HepG2 (cell line): ENCODE results near the gene ABHD2. TPM values are rescaled to one million over a fixed set of nuclear protein-coding genes. Genes with fewer than 3 reads are reported as not detected.
A peak's percentile ranks its signal among the peaks of the same experiment; 100 is the strongest.

ENCODE experiments used
- MEF2D ChIP-seq: sonication (generic); formaldehyde crosslinking; IDR thresholded peaks from 2 replicates; pipeline ENCODE4 v1.5.1; 2020; ENCODE audit warnings: mild to moderate bottlenecking, missing genetic modification reagents
- ZBED4 ChIP-seq: sonication (generic); formaldehyde crosslinking; IDR thresholded peaks from 2 replicates; pipeline ENCODE4 v1.4.0; 2020; ENCODE audit warnings: missing genetic modification reagents, borderline replicate concordance
- ZNF564 ChIP-seq: sonication (generic); formaldehyde crosslinking; IDR thresholded peaks from 2 replicates; pipeline ENCODE4 v1.8.1; 2023; ENCODE audit warnings: mild to moderate bottlenecking, missing genetic modification reagents
- ZNF577 ChIP-seq: sonication (generic); formaldehyde crosslinking; IDR thresholded peaks from 2 replicates; pipeline ENCODE4 v1.4.0; 2020; ENCODE audit warnings: mild to moderate bottlenecking, low read depth, missing genetic modification reagents, borderline replicate concordance
- ZNF639 ChIP-seq: conservative IDR thresholded peaks from 2 replicates; pipeline ENCODE4 v1.6.1; 2018; ENCODE audit warnings: missing genetic modification reagents
- ZNF687 ChIP-seq: sonication (generic); formaldehyde crosslinking; IDR thresholded peaks from 2 replicates; pipeline ENCODE4 v1.5.1; 2020; ENCODE audit warnings: mild to moderate bottlenecking, missing genetic modification reagents, moderate library complexity
- ZNF792 ChIP-seq: IDR thresholded peaks from 2 replicates; pipeline ENCODE4 v1.6.1; 2016
- polyA plus RNA-seq, 8 experiments: library from polyadenylated mRNA; depleted of rRNA in 3 of 8; stranded (reverse) in 7 of 8; unstranded in 1 of 8; fragments of >200 nt; fragmentation: Illumina TruSeq in 4 of 8; extraction: Trizol in 4 of 8; gene quantifications; 2 replicates each; pipeline versions ENCODE4 v1.2.1 to v1.2.3, GENCODE V29; 2011 to 2016; ENCODE audit warnings: low read depth in 4 of 8, missing spikeins in 1 of 8, mixed read lengths in 1 of 8; ENCODE audit not compliant: insufficient read depth in 1 of 8
- total RNA-seq, 5 experiments: library from RNA; depleted of rRNA; stranded (reverse); fragments of >200 nt; fragmentation: Illumina TruSeq; extraction: Trizol; gene quantifications; 2 replicates each; pipeline ENCODE4 v1.2.3, GENCODE V29; 2016; ENCODE audit warnings: low read depth in 1 of 5
- TF ChIP-seq, protein P1 (sequence below): sonication (generic); formaldehyde crosslinking; IDR thresholded peaks from 2 replicates; pipeline ENCODE4 v1.5.0; 2020; ENCODE audit warnings: mild to moderate bottlenecking, missing genetic modification reagents, borderline replicate concordance

The ABHD2 gene
- total and polyA plus RNA-seq, 2 of the 13 experiments (the other 11 are each of a cell fraction or from before 2014, with no cell fraction given): 14.8 to 22.4 TPM

DNA sequence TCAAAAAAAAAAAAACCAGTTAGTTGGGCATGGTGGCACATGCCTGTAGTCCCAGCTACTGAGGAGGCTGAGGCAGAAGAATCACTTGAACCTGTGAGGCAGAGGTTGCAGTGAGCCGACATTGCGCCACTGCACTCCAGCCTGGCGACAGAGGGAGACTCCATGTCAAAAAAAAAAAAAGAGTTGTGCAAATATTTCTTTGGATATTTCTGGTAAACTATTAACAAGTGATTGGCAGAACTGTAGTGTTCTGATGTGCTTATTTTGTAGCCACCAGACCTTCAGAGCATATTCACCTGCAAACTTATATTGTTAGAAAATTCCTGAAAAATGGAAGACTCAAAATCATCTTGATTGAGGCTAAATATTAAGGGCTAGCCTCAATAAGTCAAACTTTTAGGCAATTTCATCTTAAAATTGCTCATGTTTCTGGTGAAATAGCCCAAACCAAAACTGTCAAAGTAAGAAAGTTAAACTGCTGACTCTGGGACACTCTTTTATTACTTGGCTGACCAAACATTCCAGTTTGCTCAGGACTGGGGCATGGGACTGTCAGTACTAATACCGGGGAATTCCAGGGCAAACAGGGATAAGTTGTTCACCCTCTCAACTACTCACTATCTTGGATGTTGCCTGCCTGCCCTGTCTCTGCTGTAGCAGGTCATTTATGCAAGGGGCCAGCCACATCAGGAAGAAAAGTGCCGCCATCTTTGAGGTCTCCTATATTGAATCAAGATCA is 37.0 kb downstream of the ABHD2 start (continued):
- TF ChIP-seq ZNF564 (CRISPR knock-in tag) (no peak), MEF2D (CRISPR knock-in tag) (peak; percentile 49; the same call in 1 of the 2 replicates), ZNF577 (CRISPR knock-in tag) (no peak), ZBED4 (0 out of 2 replicates have a peak, but pooled peaks have one; percentile 45), ZNF687 (CRISPR knock-in tag) (peak; percentile 68), ZNF639 (CRISPR knock-in tag) (no peak), ZNF792 (peak; percentile 83)
- TF ChIP-seq, protein P1, sequence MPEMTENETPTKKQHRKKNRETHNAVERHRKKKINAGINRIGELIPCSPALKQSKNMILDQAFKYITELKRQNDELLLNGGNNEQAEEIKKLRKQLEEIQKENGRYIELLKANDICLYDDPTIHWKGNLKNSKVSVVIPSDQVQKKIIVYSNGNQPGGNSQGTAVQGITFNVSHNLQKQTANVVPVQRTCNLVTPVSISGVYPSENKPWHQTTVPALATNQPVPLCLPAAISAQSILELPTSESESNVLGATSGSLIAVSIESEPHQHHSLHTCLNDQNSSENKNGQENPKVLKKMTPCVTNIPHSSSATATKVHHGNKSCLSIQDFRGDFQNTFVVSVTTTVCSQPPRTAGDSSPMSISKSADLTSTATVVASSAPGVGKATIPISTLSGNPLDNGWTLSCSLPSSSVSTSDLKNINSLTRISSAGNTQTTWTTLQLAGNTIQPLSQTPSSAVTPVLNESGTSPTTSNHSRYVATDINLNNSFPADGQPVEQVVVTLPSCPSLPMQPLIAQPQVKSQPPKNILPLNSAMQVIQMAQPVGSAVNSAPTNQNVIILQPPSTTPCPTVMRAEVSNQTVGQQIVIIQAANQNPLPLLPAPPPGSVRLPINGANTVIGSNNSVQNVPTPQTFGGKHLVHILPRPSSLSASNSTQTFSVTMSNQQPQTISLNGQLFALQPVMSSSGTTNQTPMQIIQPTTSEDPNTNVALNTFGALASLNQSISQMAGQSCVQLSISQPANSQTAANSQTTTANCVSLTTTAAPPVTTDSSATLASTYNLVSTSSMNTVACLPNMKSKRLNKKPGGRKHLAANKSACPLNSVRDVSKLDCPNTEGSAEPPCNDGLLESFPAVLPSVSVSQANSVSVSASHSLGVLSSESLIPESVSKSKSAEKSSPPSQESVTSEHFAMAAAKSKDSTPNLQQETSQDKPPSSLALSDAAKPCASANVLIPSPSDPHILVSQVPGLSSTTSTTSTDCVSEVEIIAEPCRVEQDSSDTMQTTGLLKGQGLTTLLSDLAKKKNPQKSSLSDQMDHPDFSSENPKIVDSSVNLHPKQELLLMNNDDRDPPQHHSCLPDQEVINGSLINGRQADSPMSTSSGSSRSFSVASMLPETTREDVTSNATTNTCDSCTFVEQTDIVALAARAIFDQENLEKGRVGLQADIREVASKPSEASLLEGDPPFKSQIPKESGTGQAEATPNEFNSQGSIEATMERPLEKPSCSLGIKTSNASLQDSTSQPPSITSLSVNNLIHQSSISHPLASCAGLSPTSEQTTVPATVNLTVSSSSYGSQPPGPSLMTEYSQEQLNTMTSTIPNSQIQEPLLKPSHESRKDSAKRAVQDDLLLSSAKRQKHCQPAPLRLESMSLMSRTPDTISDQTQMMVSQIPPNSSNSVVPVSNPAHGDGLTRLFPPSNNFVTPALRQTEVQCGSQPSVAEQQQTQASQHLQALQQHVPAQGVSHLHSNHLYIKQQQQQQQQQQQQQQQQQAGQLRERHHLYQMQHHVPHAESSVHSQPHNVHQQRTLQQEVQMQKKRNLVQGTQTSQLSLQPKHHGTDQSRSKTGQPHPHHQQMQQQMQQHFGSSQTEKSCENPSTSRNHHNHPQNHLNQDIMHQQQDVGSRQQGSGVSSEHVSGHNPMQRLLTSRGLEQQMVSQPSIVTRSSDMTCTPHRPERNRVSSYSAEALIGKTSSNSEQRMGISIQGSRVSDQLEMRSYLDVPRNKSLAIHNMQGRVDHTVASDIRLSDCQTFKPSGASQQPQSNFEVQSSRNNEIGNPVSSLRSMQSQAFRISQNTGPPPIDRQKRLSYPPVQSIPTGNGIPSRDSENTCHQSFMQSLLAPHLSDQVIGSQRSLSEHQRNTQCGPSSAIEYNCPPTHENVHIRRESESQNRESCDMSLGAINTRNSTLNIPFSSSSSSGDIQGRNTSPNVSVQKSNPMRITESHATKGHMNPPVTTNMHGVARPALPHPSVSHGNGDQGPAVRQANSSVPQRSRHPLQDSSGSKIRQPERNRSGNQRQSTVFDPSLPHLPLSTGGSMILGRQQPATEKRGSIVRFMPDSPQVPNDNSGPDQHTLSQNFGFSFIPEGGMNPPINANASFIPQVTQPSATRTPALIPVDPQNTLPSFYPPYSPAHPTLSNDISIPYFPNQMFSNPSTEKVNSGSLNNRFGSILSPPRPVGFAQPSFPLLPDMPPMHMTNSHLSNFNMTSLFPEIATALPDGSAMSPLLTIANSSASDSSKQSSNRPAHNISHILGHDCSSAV (CRISPR knock-in tag): no peak
